Limb (tissue), 2 donors: ENCODE data around the gene LAMC3.
"Not testable (repeated sequence)": the region's sequence is repeated elsewhere in the genome, so short reads cannot be mapped to it uniquely, and the experiment has no call there.

Experiments used
- DNase-seq, 2 donors: peaks; one replicate each; pipeline ENCODE4 v3.0.0-alpha.2; 2016; ENCODE audit errors: extremely low spot score in 2 of 2

The LAMC3 gene

DNA sequence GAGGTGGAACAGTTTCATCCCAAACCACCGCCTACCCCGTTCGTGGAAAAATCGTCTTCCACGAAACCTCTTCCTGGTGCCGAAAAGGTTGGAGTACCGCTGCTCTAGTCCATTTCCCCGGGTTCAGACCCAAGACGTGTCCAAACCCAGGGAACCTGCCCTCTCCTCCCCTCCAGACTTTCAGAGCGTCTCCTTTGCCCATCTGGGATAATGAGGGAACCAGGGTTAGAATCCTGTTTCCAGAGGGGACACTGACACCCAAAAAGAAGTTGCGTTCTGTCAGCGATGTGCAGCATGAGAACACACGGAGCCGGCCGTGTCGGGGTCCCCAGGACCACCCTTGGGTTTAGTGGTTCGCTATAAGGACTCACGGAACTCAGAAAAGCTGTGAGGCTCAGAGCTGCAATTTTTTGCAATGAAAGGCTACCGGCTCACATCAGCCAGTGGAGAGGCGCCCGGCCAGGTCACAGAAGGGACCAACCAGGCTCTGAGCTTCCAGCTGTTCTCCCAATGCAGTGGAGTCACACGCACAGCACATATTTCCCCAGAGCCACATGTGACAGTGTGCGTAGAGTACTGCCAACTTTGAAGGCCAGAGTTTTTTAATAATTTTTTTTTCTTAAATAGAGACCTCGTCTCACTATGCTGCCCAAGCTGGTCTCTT is 19.4 kb downstream of the LAMC3 start:
- DNase-seq = no peak

DNA sequence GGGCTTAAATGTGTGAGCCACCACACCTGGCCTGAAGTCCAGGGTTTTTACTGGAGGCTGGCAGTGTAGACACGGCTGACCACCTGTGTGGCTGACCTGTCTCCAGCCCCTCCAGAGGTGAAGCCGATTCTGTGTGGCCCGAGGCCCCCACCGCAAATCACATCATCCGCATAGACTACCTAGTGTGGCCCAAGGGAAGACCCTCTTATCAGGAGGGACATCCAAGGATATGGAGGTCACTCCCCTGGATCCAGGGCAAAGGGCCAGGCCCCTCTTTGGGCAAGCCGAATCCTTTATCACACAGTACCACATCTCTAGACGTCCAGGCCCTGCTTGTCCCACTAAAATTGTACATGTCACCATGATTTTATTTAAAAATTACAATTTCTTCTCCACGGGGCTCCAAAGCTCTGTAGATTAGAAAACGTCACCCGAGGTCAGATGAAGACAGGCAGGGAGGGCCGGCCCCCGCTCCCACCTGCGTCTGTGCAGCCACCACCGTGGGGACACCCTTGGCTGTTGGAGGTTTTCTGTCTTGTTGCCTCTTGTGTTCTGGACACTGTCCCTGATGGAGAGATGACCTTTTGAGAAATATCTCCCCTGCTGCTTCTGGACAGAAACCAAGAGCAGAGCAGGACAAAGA is 20.1 kb downstream of the LAMC3 start:
- DNase-seq = no peak

DNA sequence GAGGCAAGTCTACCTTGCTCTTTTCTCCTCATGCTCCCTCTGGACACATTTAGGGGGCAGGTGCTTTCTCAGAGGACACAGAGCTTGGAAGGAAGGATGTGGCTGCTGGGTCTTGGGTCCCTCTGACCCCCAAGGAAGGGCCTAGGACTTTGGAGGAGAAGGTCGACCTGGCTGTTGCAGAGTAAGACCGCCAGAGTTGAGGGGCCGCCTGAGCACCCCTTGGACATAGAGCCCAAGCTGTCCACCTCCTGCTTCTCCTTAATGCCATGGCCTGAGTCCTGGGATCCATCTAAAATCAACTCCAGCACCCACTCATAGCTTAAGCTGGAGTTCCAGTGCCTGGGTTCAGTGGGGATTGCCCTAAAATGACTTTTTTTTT is 20.6 kb downstream of the LAMC3 start:
- DNase-seq = no peak

DNA sequence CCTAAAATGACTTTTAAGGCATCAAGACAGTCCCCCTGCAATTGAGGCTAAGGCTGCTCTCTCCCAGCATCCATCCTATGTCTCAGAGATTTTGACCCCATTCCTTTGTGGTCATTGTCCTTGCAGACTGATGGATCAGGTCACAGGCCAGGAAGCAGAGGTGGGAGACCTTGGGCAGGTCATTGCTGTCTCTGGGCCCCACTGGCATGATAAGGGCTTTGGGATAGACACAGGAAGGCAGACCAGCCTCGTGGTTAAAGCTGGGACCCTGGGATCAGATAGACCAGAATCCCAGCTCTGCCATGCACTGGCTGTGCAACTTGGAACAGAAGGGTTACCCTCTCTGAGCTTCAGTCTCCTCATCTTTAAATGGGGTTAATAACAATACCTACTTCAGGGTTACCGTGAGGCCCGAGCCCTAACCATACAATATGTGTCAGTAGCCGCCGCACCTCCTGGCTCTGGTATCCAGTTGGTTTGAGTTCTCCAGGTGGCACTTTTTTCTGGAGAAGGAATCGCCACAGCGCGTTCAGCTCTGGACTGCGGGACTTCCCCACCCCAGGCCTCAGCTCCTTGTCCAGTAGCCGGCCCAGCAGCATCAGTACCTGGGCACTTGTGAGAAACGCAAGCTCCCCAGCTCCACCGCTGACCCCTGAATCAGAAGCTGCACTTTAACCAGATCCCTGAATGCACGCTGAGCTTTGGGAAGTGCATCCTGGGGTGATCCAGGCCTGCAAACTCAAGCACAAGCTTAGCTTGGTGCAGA is 21.4 kb downstream of the LAMC3 start:
- no peak for DNase-seq

DNA sequence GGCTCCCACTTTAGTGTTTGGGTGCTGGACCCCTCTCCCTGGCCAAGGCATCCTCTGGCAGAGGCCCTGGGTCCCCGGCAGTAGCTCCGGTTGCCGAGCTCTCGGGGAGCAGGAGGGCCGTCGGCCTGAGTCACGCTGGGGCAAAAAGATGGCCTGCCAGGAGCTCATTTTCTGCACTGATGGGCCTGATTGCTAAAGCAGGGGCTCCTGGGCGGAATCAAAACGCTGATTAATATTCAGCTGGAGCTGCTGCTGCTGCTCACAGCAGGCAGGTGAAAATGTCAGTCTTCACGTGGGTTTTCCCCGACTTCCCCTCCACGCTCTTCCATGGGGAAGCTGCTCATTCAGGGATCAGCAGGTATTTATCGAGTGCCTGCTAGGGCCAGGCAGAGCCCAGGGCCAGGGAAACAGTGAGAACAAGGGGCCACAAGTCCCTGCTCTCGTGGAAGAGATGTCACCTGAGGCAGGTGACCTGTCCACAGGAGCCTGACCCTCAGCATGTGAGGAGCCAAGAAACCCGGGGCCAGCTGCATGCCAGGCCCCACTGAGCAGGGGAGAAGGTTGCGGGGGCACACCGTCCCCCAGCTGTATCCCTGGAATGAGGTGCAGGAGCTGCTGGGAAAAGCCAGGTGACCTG is 22.1 kb downstream of the LAMC3 start:
- no peak for DNase-seq

DNA sequence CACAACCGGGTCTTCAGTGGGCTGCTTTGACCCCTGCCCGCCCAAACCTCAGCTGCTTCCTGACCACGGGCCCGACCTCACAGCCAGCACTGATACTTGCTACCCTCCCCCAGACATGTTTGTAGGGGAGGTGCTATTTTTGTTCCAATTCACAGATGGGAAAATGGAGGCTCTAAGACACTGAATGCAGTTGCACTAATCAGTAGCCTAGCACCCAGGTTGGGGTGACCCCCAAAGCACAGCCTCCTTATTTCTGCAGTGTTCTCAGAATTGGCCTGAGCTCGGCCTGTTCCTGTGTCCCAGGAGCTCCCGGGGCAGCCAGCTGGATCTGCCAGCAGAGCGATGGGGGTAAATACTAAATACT is 22.6 kb downstream of the LAMC3 start:
- DNase-seq = no peak

DNA sequence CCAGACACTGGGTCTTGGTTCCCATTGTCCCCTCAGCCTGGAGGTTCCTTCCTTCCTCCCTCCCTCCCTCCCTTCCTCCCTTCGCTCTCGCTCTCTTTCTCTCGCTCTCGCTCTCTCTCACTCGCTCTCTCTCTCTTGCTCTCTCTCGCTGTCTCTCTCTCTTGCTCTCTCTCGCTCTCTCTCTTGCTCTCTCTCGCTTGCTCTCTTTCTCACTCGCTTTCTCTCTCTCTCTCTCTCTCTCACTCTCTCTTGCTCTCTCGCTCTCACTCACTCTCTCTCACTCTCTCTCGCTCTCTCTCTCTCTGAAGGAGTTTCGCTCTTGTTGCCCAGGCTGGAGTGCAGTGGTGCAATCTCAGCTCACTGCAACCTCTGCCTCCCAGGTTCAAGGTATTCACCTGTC is 23.4 kb downstream of the LAMC3 start:
- no peak for DNase-seq

DNA sequence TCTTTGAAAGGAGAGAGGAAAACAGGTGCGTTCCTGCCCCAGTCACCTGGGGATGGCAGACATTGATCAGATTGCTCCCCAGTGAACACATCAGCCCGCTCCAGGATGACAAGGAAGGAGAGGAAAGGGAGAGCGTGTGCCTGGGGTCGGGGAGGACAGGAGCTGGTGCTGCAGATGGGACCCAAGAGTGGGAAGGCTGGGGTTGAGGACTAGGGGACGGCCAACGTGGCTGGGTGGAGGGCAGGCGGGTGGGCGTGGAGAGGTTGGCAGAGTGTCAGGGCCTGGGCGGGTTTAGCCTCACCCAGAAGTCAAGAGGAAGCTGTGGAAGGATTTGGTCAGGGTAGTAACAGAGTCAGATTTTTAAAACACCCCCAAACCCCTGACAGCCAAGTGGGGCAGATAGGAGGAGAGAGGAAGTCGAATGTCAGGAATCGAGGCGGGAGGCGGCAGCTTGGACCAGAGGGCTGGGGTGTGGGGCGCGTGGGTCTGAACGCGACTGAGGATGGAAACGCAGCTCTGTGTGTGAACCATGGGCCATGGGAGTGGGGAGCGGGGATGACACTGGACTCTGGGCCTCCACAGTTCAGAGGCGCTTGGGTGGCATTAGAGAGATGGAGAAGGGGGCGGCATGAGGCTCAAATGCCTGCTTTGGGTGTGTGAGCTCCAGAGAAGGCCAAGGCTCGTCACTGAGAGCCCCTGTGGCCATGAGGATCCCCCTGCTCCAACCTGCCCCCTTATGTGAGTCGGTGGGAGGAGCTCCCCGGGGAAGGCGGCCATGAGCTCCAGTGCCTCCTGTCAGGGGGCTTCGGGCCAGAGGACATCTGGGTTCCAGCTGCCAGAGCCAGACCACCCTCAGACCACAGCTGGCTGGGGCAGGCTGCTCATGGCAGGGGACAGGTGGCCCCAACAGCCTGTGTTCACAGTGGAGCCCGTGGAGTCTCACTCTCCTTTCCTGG is 24.6 kb downstream of the LAMC3 start:
- no peak for DNase-seq

DNA sequence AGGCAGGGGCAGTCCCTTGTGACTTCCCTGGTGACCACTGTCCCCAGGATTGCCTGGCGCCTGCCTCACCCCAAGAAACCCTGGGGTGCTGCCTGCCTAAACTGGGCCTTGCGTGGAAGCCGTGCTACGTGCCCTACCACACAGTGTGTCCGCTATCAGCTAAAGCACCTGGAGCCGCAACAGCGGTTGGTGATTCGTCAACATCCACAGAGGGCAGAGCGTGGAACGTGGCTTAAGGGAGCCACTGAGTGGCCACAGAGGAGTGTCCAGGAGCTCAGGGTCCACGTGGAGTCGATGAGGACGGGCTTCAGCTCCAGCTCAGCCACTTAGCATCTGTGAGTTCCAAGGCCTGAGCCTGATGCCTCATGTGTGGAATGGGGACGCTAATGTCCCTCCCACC is 25.3 kb downstream of the LAMC3 start:
- DNase-seq = no peak

DNA sequence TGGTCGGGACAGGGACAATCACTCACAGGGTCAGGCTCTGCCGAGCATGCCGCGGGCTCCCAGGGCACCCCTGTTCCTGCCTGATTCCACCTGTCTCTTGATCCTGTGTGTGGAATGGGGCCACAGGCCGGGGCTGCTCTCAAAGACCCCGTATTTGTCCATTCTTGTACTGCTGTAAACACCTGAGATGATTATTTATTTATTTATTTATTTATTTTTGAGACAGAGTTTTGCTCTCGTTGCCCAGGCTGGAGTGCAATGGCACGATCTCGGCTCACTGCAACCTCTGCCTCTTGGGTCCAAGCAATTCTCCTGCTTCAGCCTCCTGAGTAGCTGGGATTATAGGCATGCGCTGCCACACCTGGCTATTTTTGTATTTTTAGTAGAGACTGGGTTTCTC is 25.8 kb downstream of the LAMC3 start:
- DNase-seq = not testable (repeated sequence)

DNA sequence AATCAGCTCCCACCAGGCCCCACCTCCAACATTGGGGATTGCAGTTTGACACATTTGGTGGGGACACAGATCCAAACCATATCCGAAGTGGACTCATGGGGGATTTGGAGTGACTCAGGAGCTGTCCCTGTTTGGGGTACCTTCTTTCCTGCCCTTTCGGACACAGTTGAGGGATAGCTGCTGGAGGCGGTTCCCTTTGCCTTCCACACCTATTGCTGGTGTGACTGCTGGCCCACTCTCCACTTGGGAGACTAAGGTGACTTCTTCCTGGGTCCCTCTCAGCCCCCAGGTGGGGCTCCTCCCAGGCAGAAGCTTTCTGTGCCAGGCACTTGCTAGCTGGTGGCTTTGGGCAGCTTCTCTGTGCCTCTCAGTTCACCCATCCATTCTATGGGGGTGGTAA is 26.6 kb downstream of the LAMC3 start:
- DNase-seq = no peak

DNA sequence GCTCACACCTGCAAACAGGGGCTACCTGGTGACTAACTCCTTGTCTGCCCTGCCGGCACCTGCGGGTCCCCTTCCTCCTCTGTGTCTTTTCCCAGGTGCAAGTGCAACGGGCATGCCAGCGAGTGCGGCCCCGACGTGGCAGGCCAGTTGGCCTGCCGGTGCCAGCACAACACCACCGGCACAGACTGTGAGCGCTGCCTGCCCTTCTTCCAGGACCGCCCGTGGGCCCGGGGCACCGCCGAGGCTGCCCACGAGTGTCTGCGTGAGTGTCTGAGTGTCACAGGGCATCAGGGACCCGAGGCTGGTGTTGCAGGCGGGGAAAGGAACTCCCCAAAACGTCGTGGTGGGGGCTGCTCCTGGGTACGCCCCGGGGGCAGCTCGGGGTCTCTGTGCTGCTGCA is 27.1 kb downstream of the LAMC3 start:
- DNase-seq = no peak

DNA sequence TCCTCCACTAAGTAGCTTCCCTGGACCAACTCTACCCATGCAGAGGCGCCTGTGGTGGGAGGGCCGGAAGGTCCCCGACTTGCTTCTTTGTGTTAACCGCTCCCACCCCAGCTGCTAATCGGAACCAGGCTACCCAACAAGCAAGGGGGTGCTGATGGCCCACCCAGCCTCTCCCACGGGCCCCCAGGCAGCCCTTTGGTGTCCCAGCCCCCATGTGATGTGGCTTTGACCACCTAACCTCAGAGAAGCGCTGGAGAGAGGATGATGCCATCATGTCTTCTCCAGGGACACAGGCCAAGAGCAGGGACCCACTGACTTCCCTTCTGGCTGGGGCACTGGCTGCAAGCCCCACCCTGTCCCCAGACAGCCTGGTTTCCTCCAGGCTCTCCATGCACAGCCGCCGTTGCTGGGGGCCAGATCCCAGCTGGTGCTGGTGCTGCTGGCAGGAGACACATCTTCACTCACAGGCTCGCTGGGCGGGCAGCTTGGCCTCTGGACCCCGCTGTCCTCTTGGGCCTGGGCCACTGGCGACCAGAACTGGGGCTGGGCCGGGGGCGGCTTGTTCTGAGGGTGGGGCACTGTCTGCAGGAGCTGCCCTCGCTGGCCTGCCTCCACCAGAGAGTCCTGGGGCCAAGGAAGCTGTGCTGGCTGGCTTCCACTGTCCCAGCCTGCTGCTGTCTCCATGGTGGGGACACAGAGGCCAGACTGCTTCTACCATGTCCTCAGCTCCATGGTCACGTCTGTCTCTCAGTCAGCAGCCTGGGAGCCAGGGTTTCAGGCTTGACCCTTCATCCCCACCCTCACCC is 27.8 kb downstream of the LAMC3 start:
- no peak for DNase-seq

DNA sequence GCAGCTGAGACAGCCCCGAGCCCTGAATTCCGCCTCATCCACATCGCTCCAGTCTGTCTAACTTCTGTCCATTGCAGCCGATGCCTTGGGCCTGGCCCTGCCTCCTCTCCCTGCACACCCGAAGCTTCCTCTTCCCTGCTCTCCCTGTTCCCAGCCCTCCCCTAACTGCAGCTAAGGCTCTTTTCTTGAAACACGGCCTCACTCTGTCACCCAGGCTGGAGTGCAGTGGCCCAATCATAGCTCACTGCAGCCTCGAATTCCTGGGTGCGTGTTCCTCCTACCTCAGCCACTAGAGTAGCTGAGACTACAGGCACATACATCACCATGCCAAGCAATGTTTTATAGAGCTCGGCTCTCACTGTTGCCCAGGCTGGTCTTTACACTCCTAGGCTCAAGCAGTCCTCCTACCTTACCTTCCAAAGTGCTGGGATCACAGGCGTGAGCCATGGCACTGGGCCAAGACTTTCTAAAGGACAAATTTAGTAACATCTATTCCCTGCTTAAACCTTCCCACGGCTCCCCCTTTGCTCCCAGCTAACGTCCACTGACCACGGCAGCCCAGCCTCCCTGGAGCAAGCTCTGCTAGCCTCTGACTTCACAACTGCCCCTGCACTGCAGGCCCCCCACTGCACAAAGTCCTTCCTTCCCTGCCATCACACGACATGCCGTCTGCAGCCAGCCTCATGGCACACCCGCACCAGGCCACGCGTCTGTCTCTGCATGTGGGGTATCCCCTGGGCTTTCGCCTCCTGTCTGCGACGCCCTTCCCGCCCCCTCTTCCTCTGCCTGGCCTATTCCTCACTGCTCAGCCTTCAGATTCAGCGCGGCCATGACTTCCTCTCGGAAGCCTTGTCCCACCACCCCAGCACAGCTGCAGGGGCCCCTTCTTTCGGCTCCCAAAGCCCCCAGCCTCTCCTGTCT is 28.6 kb downstream of the LAMC3 start:
- peak in 1 of 2 donors; percentile 10 for DNase-seq

DNA sequence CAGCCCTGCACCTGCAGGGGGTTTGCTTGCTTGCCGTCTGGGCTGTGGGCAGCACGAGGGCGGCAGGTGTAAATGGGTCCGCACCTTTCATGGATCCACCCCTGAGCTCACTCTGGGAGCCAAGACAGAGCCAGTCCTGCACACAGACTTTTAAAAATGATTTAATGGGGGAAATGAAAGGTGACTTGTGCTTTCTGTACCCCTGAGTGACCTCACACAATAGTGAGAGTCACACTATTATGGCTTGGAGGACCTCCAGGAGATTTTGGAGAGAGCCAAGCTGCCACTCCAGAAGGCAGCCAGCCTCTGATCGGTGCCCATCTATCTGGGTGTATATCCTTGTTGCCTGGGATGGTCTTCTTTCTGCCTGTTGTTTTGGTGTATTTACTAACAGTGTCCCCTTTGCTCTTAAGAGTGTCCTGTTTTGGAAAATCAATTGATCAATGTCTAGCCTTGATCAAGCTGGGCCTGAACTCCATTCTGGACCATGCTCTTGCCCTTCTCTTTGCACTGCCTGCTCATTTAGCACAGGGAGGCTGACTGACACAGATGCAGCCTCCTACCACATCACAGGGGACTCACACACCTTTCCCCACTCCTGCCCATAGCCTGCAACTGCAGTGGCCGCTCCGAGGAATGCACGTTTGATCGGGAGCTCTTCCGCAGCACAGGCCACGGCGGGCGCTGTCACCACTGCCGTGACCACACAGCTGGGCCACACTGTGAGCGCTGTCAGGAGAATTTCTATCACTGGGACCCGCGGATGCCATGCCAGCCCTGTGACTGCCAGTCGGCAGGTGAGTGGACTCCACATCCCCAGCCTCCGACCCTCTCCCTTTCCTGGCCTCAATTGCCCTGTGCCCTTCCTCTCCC is 29.5 kb downstream of the LAMC3 start:
- DNase-seq = no peak

DNA sequence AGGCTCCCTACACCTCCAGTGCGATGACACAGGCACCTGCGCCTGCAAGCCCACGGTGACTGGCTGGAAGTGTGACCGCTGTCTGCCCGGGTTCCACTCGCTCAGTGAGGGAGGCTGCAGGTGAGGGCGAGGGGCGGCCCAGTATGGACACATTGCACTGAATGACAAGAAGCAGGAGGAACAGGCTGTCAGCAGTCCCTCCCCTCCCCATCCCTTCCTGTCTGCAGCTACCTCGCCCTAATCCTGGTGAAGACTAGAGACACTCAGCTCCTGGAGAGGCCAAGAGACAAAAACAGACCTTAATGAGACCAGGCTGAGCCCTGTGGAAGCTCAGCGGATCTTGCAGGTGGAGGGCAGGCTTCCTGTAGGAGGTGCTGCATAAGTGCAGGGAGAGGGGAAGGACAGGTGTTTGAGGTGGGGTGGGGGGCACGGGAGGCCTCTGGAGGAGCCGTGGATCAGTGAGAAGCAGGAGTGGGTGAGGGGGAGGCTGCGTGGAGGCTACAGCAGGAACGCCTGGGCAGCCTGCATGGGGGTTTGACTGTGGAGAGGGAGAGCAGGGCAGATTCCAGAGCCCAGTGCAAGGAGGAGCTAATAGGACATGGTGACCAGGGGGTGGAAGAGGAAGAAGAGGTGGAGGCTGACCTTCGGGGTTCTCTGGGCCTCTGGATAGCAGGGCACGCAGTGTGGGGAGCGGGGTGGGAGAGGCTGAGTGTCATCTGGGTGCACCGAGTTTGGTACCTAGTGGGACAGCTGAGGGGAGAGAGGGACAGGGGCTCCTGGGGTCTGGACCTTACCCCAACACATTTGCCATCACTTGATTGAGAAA is 30.4 kb downstream of the LAMC3 start:
- no peak for DNase-seq

DNA sequence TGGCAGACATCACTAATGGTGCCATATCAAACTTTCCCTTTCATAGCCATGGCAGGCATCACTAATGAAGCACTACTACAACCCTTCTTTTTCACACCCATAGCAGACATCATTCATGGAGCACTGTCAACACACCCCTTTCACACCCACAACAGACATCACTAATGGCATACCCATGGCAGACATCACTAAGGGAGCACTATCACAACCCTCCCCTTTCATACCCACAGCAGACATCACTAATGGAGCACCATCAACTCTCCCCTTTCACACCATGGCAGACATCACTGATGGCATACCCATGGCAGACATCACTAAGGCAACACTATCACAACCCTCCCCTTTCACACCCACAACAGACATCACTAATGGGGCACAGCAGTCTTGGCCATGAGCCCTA is 33.7 kb downstream of the LAMC3 start:
- no peak for DNase-seq

DNA sequence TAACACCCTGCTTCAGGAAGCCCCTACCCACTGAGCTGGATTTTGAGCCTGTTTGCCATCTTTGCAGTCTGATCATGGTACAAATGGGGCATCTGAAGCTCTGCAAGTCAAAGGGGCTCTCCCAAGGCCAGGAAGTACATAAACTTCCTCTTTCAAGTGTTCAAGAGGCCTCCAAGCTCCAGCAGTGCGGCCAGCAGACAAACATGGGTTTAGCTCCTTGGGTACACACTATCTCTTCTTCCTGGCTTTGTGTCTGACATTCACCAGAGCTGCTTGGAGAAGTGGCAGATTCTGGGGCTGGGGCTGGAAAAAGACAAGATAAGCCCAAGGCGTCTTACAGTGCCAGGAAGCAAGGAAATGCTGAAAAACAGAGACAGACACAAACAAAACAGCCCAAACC is 34.1 kb downstream of the LAMC3 start:
- no peak for DNase-seq
